ENCODE measurements around the gene UGT3A2.

- TF ChIP-seq RFX5 (IDR thresholded peaks at IDR 0.05; ENCODE audit: low read length) (no peak), CTCF (IDR thresholded peaks at IDR 0.05) (no peak), MXI1 (IDR thresholded peaks at IDR 0.05; ENCODE audit: low read depth, low read length) (no peak), FOXJ3 (CRISPR knock-in tag; IDR thresholded peaks at IDR 0.05) (no peak)
These were observed 49.1 kb downstream of the UGT3A2 start for GRCh38 chr5:36017622-36018021.
